HL-60/S4 (cell line): ENCODE data around the gene PWWP2B.
"Not testable (repeated sequence)": the region's sequence is repeated elsewhere in the genome, so short reads cannot be mapped to it uniquely, and the experiment has no call there.

Source experiments
- in situ Hi-C: fragments of 300-500 bp; cut with MboI; formaldehyde crosslinking; loops from 2 replicates; pipeline ENCODE4 v1.14.3; 2022; ENCODE audit warnings: low sequenced_read_pairs

The PWWP2B gene

DNA sequence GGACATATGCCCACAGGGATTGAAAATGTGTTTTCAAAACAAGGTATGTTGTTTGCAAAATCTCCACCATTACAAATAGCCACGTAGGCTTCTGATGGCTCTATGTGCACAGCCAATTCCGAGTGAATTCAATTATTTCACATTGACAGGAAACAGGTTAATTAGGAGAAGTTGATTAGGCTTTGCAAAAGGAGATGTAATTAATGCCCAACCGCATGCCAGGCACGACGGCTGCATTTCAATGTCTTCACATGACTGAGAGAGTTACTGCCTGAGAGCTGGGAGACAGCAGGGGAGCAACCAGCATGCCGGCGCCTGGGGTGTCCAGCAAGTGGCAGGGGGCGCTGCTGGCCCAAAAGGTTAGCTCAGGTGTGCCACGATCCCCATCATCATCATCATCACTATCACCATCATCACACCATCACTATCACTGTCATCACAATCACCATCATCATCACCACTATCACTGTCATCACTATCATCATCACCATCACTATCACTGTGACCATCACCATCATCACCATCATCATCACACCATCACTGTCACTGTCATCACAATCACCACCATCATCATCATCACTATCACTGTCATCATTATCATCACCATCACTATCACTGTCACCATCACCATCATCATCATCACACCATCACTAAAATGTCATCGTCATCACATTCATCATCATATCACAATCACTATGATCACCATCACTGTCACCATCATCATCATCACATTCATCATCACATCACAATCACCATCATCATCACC, 30.2 kb downstream of the PWWP2B start:
- in situ Hi-C loops = no loop called here

DNA sequence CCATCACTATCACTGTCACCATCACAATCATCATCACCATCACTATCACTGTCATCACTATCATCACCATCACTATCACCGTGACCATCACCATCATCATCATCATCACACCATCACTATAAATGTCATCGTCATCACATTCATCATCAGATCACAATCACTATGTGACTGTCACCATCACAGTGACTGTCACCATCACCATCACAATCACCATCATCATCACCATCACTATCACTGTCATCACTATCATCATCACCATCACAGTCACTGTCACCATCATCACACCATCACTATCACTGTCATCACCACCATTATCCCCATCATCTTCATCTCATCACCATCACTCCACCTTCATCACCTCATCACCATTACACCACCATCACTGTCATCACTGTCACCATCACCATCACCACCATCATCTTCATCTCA, 31.0 kb downstream of the PWWP2B start:
- in situ Hi-C loops = no loop called here

DNA sequence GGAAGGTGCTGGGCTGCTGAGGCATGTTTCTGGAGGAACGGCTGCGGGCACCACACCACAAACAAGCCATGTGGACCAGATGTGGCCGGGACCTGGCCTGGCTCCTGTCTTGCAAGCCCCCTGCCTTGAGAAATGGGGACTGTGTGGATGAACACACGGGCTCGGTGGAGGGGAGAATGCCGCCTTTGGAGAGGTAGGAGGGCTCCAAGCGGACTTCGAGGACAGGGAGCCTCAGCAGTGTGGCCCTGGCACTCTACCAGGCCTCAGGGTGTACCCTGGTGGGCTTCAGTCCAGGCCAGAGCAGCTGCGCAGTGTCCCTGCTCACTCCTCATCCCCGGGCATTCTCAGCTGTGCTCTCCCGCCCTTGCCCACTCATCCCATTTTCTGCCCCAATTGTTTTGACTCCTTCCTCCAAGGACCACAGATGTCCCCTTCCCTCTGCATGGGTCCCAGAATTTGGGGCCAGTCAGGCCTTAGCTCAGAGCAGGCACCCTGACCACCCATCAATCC, 31.5 kb downstream of the PWWP2B start:
- in situ Hi-C loops = no loop called here

DNA sequence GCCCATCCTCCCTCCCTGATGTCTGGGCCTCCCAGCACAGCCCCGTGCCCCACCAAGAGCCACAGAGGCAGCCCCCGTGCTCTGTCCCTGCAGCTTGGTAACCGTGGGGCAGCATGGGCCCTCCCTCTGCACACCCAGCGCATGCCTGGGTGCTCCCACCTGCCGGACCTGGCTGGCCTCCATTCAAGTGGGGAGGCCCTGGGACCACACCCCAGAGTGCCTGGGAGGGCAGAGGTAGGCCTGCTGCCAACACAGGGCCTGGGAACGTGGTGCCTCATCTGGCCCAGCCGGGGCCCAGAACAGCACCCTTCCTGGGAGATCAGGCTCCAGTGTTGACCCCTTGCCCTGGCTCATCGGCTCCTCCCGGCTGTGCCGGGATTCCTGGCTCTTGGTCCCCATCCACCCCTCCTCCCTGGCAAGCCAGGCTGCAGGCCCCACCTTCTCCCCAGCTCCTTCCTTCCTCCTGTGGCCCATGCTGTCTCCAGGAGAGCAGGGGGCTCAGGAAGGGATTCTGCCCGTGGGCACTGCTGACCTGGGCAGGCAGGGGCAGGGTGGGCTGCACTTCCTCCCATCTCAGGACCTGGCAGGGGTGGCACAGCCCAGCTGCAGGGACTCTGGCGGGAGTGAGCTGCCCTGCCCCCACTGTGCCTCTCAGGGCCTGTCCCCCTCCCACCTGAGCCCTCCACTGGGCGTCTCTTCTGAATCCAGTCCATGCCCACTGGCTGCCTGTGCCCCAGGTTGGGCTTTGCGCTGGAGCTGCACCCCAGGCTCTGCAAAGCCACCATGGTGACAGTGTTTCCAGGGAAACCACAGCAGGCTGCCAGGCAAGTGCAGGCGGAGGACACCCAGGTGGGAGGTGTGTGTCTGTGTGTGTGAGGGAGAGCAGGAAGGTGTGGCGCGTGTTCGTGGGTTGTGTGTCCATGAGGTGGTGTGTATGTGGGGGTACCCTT, 32.6 kb downstream of the PWWP2B start:
- in situ Hi-C loops = no loop called here

DNA sequence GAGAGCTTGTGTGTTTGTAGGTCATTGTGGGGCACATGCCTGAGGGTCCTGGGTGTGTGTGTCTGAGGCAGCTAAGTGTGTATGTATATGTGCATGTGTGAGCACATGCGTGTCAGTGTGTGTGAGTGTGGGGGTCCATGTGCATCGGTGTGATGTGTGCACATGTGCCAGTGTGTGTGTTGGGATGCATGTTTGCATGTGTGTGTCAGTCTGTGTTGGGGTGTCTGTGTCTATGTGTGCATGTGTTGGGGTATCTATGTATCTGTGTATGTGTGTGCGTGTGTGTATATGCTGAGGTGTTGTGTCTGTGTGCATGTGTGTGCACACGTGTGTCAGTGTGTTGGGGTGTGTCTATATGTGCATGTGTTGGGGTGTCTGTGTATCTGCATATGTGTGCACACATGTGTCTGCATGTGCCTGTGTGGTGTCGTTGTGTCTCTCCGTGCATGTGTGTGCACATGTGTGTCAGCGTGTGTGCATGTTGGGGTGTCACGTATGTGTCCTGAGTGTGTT, 33.3 kb downstream of the PWWP2B start:
- in situ Hi-C loops = no loop called here

DNA sequence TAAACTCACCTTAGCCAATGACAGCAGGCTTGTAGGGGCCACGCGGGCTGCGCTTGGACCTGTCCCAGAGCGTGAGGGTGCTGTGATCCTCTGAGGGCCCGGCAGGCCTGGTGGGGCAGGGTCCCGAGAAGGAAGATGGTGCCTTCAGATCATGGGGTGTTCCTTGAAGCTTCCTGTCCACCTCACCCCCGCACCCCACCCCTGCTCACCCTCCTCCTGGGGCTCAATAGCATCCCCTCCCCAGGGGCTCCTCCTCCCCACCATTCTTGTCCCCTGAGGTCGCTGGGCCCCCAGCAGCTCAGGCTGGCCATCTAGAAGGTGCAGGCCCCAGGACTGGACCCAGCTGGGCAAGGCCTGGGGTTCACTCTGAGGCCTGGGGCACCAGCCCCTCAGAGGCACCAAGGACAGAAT, 33.9 kb downstream of the PWWP2B start:
- in situ Hi-C loops = no loop called here

DNA sequence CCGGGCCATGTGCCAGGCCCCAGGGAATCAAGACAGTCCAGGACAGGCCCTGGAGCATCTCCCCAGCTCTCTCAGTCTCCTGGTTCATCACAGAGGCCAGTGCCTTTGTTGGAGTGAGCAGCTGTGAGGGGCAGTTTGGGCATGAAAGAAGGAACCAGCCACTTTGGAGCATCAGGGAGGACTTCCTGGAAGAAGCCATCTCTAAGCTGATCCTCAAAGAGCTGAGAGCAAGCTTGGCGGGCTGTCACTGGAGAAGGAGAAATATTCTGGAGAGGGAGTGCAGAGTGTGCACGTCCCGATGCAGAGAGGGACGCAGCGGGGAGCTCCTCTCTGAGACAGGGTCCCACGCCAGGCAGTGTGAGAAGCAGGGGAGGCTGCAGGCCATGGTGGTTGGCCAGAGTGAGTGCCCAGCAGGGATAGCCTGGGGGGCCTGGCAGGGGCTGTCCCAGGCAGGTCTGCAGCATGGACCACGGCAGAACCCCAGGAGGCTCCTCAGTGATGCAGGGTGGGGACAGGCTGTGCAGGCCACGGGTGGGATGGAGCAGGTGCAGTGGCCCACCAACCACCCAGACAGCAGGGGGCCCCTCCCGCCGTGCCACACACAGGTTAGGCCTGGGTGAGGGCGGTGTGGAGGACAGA, 34.7 kb downstream of the PWWP2B start:
- in situ Hi-C loops = no loop called here

DNA sequence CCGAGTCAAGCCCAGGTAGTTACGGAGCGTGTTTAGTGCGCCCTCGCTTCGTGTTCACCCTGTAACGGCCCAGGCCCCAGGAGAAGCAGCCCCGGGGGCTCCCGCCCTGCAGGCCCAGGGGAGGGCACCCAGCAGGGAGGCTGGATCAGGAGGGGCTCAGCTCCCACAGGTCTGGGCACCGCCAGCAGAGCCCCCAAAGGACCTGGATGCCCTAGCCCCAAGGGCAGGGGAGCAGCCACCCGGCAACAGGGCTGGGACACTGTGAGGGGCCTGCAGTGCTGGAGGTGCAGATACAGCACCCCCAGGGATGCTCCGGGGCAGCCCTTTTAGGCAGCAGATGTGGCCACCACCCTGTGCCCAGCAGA, 35.2 kb downstream of the PWWP2B start:
- in situ Hi-C loops = no loop called here

DNA sequence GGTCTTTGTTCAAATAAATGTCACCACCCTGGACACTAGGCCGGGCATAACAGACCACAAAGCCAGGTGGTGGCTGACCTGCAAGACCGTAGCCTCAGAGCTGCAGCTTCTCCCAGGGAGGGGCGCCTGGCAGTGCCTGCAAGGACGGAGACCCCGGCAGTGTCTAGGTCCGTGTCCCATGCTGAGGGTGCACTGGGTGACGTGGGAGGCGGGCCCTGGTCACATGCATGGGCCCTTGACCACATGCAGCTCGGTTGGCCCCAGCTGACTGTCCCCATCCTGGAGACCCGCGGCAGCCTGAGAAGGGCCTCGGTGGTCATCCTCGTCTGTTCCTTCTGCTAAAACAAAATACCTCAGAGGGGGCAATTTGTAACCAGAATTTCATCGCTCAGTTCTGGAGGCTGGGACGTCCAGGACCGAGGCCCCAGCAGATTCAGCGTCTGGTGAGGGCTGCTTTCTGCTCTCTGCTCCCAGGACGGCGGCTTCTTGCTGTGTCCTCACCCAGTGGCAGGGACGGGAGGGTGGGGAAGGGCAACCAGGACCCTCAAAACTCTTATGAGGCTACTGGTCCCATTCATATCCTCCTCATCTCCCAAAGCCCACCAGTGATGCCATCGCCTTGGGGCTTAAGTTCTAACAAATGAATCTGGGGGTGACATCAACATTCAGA, 36.8 kb downstream of the PWWP2B start:
- in situ Hi-C loops = no loop called here

DNA sequence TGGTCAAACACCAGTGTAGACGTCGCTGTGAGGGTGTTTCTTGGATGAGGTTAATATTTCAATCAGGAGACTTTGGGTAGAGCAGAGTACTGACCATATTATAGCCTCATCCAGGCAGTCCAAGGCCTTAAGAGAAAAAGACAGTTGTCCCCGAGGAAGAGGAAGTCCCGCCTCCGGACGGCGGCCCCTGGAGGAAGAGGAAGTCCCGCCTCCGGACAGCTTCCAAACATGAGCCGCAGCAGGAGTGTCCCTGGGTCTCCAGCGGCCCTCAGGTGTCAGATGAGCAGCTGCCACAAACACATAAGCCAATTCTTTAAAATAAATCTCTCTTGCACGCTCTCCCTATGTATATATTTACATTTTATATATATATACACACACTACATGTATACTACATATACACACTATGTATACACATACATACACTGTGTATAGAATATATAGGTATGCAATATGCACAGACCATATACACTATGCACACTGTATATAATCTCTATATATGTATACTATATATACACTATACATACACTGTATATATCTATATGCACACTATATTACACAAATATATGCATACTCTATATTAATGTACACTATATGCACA, 37.5 kb downstream of the PWWP2B start:
- in situ Hi-C loops = no loop called here

DNA sequence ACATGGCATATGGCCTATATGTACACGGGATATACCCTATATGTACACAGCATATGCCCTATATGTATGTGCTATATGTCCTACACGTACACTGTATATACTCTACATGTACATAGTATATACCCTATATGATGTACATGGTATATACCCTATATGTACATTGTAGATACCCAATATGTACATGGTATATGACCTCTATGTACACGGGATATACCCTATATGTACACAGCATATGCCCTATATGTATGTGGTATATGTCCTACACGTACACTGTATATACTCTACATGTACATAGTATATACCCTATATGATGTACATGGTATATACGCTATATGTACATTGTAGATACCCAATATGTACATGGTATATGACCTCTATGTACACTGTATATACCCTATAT, 38.3 kb downstream of the PWWP2B start:
- in situ Hi-C loops = not testable (repeated sequence)

DNA sequence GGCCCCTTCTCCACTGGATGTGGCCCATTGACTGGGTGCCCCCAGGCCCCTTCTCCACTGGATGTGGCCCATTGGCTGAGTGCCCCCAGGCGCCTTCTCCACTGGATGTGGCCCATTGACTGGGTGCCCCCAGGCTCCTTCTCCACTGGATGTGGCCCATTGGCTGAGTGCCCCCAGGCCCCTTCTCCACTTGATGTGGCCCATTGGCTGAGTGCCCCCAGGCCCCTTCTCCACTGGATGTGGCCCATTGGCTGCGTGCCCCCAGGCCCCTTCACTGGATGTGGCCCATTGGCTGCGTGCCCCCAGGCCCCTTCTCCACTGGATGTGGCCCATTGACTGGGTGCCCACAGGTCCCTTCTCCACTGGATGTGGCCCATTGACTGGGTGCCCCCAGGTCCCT, 39.1 kb downstream of the PWWP2B start:
- in situ Hi-C loops = not testable (repeated sequence)

DNA sequence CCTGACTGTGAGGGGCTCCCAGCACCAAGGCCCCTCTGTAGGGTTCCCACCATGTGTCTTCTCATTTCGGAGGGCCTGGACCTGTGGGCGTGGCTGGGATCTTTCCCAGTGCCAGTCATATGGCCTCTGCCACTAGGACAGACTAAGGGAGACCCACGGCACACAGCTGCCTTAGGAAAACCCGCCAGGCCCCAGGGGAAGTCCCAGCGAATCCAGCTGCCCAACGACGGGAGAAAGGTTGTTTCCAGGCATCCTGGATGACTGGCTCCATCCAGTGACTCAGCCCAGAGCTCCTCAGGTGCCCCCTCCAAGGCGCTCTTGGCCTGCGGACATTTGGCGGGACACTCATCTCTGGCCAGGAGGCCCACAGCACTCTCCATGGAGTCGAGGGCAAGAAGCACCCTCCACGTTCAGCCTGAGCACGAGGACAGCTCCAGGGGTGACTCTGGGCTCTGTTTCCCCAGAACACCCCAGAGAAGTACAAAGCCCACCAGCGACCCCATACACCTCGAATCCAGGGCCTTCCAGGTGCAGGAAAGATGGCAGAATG, 39.9 kb downstream of the PWWP2B start:
- in situ Hi-C loops = no loop called here

DNA sequence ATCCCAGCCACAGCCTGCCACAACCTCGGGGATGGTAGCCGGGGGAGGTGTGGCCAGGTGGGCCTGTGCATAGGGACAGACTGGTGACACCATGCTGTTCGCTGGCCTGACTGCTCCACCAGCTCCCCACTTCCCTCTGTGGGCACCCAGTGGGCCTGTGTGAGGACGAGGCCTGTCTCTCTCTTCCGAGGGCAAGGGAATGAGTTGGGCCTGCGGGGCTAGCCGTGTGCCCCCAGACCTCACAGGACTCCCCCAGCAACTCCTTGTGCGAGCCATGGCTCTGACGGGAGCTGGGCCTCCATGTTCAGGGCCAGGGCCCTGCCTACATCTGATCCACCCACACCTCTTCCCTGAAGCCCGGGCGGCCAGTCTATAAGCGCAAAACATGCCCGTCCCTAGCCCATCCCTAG, 40.5 kb downstream of the PWWP2B start:
- in situ Hi-C loops = no loop called here

DNA sequence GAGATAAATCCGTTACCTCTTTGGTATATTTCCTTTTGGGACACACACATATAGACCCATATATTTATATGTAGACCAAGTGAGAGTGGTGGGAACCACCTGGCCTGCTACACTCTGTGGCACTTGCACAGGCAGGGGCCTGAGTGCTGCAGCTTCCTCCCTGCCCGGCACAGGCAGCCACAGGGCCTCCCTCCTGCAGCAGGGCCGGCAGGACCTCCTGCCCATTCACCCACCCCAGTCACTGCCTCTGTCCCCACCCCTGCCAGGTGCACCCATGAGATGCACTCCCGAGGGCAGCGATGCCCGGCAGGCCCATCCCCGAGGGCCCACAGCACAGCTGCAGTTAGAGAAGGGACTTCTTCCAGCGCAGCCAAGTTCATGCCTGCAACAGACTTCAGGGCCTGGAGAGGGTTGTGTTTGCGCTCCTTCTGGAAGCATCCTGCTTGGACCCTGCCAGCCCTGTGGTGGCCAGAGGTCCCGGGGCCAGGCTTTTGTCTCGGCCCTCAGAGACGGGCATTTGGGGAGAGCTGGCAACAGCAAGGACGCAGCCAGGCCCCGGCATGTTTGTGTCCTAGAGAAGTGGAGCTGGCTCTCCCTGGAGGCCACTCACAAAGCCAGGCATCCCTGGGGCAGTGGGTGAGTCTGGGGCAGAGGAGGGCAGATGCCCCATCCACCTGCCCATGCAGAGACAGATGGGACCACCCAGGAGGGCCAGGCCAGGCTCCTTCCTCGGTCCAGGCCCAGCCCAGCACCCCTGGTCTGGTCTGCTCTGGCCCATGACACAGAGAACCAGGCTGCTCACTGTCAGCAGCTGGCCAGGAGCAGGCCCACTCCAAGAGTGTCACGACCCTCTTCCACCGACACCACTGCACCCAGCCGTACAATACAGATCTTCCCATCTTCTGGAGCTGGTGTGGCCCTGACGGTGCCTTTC, 41.4 kb downstream of the PWWP2B start:
- in situ Hi-C loops = no loop called here

DNA sequence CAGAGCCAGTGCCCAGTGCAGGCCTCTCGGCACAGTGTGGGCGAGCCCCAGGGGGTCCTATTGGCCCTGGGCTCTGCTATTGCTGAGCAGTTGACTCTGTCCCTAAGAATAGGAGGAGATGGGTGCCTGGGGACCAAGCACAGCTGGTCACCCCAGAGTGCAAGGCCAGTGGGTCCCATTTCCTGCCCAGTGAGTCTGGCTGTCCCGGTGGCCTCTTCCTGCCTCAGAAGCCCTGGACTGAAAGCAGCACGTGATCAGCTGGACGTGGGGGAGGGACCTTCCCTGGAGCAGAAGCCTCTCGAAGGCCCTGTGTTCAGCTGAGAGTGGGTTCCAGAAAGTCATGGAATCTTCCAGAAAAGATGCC, 42.0 kb downstream of the PWWP2B start:
- in situ Hi-C loops = no loop called here

DNA sequence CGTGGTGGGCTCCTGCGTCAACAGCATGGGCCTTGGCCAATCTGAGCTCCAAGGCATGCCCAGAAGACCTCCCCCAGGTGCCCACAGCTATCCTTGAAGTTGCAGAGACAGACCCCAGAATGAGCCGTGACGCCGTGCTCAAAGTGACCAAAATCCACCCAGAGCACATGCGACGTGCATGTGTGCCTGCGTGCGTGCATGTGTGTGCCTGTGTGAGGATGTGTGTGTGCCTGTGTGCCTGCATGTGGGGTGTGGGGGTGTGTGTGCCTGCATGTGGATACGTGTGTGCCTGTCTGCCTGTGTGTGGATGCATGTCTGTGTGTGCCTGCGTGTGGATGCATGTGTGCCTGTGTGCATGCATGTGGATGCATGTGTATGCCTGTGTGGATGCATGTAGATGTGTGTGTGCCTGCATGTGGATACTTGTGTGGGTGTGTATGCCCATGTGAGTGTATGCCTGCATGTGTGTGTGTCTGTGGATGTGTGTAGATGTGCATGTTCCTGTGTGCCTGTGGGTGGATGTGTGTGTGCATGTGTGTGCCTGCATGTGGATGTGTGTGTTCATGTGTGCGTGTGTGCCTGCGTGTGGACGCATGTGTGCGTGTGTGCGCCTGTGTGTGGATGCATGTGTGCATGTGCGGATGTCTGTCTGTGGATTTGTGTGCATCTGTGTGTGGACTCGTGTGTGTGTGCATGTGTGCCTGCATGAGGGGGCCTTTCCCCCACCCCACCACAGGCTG, 42.6 kb downstream of the PWWP2B start:
- in situ Hi-C loops = loop anchor here (5.0 kb wide), 1 partner anchor 47 kb away; no protein-coding TSS in a partner anchor
